HG03457 (cell line): ENCODE results near the gene NOP16.
A peak's percentile ranks its signal among the peaks of the same experiment; 100 is the strongest.

Experiments used
- ATAC-seq: cut with Tn5 transposase; IDR thresholded peaks from one replicate; pipeline ENCODE4 v1.9.1; 2021; ENCODE audit warnings: moderate number of reproducible peaks; ENCODE audit not compliant: unreplicated experiment

NOP16 gene, protein sequence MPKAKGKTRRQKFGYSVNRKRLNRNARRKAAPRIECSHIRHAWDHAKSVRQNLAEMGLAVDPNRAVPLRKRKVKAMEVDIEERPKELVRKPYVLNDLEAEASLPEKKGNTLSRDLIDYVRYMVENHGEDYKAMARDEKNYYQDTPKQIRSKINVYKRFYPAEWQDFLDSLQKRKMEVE

DNA sequence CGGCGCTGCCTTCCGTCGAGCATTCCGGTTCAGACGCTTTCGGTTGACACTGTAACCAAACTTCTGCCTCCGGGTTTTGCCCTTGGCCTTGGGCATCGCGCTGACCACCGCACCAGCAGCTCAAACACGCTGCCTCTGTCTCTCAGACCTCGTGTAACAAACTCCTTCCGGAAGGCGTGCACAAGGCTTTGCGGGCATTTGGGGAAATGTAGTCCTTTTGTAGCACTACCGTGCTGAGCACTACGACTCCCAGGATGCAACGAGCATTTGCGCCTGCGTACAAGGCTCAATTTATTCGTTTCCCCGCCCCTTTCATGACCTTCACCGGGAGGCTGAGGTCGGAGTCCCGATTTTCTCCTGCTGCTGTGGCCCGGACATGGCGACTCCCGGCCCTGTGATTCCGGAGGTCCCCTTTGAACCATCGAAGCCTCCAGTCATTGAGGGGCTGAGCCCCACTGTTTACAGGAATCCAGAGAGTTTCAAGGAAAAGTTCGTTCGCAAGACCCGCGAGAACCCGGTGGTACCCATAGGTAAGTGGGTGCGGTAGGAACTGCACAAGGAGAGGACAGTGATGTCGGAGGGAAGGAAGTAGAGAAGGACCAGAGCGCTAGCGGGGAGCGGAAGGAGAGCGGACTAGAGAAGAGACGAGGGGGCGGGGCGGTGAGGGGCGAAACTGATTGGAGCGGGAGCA is at the start of gene NOP16, which contains the start of gene HIGD2A:
TSS of gene NOP16 (minus strand) at position 155 of the 691 bp plus-strand sequence. CDS start at position 96, 59 bp downstream.
TSS of gene HIGD2A (plus strand) at position 308 of the 691 bp plus-strand sequence. CDS start at position 377, 69 bp downstream.
- ATAC-seq = peak; percentile 70

DNA sequence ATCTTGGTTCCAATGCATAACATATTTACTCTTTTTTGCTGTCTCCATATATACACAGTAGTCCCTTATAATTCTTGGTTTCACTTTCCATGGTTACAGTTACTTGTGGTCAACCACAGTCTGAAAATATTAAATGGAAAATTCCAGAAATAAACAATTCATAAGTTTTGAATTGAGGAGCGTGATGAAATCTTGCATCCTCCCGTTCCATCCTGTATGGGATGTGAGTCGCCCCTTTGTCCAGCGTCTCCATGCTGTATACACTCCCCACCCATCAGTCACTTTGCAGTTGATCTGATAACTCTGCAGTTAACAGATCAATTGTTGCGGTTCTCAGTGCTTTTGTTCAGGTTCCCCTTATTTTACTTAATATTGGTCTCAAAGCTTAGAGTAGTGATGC is 48.3 kb upstream of the NOP16 start:
- no peak for ATAC-seq

DNA sequence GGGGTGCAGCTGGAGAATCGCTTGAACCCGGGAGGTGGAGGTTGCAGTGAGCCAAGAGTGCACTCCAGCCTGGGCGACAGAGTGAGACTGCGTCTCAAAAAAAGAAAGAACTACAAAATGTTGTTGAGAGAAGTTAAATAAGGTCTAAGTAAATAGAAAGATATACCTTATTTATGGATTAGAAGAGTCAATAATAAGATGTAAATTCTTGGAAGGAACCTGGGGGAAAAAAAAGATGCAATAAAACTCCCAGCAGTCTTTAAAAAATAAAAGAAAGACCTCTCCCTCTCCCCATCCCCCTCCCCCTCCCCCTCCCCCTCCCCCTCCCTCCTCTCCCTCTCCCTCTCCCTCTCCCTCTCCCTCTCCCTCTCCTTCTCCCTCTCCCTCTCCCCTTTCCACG is 44.3 kb upstream of the NOP16 start:
- ATAC-seq = no peak

DNA sequence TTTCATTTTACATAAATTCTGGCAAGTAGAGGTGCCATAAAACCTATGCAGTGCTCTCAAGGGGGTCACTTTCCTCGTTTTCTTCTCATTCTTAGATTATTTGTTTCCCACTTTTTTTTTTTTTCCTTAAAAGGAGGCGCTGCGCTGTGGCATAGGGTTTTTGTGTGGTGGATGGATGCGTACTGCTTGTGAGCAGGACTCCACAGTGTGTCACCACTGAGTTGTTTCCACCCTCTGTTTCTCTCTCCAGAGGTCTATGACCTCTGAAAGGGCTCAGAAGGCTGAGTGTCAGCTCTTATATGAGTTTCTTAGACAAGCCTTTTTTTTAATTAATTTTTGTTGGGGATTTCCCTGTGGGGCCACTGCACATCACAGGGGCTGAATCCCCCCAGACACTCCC is 41.6 kb upstream of the NOP16 start:
- no peak for ATAC-seq

DNA sequence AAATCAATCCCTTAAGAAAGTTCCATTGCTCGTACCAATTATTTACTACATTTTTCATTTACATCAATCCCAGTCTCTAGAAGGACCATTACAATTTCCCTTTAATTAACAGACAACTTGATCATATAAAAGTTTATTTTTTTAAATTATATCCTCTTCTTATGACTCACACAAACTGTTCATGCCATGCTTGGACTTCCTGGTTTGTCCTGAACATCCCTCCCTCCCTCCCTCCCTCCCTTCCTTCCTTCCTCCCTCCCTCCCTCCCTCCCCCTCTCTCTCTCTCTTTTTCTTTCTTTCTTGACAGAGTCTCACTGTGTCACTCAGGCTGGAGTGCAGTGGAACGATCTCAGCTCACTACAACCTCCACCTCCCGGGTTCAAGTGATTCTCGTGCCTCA is 39.6 kb upstream of the NOP16 start:
- ATAC-seq = no peak

DNA sequence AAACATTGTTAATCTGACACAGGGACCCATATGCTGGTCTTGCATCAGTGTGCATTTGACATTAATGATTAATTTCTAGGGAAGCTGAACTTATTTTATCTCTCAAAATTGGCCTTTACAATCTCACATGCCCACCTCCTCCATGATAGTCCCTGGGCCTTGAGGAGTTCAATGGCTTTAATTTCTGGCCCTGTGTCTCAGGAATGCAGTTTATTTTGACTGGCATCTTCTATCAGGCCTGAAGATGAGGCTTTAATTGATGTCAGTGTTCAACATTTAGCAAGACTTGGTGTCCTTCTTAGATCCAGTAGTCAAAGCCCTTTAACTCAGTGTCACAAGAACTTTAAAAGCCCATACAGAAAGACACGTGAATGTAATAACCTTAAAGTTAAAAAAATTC is 38.5 kb upstream of the NOP16 start:
- ATAC-seq = no peak

DNA sequence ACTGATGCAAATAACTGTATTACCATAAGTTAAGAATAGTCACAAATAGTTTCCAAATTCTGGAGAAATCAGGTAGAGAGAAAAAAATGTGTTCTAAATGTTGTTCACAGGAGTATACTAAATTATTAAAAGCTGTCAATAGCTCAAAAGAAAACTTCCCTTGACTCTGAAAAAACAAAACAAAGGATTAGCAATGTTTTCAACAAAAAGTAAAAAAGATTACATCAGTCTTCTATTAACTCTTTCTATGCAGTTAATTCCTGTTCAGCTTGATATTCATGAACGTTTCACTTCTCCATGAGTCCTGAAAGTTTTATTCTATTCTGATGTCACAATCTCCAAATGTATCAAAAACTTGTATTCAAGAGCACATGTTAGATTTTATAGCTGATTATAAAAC is 37.4 kb upstream of the NOP16 start:
- no peak for ATAC-seq

DNA sequence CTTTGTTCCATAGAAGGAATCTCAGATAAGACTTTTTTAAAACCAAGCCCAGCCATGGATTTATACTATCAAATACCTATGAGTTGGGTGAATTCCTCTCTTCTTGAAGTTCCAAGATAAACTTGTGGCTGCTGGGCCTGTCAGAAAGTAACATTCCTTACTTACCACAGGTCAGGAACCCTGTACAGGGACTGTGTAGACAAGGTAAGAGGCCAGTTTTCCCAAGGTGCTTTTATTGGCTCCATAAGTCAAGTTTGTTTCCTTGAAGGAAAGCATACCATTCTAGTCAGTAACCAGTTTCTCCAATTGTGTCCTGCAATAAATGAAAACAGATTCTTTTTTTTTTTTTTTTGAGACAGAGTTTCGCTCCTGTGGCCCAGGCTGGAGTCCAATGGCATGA is 36.7 kb upstream of the NOP16 start:
- no peak for ATAC-seq

DNA sequence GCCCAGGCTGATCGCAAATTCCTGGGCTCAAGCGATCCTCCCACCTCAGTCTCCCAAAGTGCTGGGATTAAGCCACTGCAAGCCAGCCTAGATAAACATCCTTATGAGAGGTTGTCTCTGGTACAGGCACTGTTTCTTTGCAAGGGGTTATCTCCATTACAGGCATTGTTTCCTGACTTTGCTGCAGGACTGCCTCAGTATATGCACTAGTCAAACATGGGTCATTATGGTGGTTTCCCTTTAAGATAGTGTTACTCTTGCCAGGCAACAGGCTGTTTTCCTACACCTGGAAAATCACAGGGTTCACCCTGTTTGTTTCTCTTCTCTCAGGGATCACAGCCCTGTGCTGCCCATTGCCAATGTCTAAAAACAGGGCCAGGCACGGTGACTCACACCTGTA is 35.8 kb upstream of the NOP16 start:
- no peak for ATAC-seq

DNA sequence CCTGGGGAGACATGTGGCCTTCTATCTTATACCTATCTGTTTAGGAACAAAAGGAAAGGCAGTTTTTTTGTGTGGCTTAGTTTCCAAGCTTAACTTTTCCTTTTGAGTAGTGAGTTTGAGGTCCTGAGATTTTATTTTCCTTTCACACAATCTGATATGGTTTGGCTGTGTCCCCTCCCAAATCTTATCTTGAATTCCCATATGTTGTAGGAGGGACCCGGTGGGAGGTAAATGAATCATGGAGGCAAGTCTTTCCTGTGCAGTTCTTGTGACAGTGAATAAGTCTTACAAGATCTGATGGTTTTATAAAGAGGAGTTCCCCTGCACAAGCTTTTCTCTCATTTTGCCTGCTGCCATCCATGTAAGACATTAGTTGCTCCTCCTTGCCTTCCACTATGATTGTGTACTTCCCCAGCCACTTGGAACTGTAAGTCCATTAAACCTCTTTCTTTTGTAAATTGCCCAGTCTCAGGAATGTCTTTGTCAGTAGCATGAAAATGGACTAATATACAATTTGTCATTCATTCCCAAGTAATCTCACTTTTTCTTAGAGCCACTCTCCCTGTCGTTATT is 32.7 kb upstream of the NOP16 start:
- no peak for ATAC-seq

DNA sequence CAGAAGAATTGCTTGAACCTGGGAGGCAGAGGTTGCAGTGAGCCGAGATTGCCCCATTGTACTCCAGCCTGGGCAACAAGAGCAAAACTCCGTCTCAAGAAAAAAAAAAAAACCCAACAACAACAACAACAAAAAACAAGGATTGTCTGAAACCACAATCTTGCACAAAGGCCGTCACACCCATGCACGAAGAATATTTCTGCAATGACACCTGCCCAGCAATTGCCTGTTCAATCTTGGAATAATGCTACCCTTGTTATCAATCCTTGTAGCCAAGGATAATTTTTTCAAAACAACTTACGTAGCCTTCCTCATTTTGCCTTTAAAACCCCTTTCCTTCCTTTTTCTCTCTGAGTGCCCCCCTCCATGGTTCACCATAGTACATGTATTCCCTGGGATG is 31.7 kb upstream of the NOP16 start:
- ATAC-seq = no peak

DNA sequence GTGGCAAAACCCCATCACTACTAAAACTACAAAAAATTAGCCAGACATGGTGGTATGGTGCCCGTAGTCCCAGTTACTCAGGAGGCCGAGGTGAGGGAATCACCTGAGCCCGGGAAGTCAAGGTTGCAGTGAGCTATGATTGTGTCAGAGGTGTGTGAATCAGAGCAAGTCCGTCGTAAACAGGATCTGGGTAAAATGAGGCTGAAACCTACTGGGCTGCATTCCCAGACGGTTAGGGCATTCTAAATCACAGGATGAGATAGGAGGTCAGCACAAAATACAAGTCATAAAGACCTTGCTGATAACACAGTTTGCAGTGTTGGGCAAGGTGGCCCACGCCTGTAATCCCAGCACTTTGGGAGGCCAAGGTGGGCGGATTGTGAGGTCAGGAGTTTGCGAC is 29.9 kb upstream of the NOP16 start:
- no peak for ATAC-seq

DNA sequence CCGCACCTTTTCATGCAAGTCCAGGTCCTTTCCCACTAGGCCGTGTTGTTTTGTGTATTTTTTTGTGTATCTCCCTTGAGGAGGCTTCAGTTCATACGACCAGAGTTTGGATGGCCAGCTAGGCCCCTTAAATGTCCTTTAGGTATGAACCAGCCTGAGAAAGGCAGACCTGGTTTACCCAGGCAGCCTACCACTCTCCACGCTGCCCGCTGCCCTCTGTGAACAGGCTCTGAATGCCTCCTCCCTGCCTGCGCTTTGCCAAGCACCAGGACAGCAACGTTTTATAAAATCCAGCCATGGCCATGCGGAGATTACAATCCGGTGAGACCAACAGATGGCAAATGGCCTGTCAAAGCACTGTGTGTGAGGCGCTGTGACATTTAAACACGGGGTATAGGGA is 28.6 kb upstream of the NOP16 start:
- no peak for ATAC-seq

DNA sequence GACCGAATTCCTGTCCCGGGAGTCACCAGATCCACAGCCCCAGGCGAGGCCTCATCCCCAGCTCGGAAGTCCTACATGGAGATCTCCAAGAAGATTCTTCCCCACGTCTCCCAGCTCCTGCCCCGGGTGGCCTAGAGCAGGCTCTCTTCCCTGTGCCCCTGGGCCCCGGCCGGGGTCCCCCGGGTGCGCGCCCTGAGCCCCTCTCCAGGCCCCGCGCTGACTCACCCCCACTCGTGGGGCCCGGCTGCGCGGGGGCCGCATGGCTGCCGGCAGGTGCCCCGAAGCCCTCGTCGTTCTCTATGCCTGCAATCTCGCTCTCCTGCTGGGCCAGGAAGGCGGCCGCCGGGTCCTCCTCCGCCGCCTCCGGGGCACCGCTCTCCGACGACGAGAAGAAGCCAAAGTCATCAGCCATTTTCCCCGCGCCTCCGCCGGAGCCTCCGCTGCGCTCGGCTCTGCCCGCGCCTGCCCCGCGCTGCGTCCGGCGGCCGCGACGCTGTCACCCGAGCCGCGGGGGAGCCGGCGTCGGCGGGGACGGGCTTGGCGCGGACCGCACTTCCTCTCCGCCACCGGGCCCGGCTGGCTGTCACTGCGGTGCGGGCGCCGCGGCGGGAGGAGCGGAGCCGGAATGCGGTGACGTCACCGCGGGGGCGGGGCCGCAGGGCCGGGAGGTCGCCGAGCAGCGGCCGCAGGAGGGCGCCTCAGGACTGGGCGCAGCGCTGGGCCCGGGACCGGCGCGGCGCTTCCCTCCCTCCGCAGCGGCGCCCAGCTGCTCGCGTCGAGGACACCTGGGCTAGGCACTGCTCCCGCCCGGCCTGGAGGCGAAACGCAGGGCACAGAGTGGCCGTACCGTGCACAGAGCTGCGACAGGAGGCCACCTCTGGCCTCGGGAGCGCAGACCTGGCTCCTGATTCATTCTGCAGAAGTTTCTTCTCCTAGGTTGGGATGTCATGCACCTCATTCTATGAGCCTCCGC is 27.8 kb upstream of the NOP16 start, which contains the start of gene CLTB:
TSS of gene CLTB (minus strand) at position 588 of the 973 bp plus-strand sequence. CDS start at position 412, 176 bp downstream.
- peak; percentile 93 for ATAC-seq

DNA sequence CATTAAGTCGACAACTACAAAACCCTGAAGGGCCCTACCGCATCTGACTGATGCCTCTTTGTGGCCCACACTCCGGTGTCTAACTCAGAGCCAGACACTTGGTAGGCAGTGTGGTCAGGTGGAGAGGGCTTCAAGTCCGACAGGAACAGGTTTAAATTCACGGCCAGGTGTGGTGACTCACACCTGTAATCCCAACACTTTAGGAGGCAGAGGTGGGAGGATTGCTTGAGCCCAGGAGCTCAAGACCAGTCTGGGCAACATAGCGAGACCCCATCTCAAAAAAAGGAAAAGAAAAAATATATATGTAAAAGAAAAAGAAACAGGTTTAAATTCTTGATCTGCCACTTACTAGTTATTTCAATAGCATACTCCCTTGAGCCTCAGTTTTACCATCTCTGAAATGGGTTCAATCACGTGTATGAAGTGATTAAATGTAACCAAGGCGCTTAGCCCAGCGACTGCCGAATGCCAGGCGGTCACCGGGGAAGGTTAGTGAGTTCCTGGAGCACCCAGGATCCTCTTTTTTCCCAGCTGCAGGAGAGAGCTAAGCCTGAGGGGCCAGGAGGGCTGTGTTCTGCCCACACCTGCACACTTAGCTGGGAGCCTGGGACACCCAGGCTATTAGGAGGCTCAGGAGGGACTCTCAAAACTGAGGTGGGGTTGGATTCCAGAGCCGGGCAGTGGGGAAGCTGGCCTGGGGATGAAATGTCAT is 27.0 kb upstream of the NOP16 start:
- no peak for ATAC-seq

DNA sequence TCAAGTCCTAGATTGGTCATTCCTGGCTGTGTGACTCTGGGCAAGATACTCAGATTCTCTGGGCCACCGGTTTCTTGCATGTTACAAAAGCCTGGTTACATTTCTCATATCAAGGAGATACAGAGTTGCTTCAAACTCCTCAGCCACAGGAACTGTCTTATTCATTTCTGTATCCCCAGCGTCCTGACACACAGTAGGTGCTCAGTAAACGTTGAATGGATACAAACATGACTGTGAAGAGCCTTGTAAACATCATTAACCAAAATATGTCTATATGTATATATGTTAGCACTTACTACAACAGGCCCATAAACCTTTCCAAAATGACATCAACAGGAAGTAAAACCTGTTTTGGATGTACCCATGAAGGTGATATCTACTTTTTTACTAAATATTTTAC is 26.3 kb upstream of the NOP16 start:
- ATAC-seq = no peak

DNA sequence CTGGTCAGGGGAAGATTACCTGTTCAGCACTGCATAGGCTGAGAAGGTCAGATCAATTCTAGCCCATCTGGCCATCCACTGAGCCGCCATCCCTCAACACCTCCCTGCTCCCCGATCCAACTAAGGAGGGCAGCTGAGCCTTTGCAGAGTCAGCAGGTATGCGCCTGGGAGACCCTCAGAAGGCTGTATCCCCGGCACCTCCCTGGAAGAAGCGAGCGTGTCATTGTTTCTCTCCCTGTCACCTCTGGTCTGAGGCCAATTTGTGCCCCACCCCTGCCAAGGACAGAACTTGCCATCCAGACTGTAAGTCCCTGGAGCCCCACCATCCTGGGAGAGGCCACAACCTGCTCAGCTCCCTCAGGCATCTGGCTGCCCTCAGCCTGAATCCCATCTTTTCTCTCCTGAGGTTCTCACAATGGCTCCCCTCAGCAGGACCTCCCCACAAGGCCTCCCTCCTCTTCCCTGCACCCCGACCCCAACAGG is 25.4 kb upstream of the NOP16 start:
- ATAC-seq = no peak

DNA sequence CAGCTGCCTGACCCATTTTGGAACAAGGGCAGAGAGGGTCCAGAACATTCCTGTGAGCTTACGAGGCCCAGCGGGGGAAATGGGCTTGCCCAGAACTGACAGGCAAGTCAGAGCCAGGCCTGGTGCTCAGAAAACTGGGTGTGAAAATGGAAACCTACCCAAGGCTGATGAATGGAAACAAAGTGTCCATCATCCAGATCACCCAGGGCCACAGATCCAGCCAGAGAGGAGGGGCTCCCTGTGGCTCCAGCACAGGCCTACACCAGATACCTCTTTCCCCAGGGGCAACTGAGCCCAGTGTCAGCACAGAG is 24.8 kb upstream of the NOP16 start:
- no peak for ATAC-seq

DNA sequence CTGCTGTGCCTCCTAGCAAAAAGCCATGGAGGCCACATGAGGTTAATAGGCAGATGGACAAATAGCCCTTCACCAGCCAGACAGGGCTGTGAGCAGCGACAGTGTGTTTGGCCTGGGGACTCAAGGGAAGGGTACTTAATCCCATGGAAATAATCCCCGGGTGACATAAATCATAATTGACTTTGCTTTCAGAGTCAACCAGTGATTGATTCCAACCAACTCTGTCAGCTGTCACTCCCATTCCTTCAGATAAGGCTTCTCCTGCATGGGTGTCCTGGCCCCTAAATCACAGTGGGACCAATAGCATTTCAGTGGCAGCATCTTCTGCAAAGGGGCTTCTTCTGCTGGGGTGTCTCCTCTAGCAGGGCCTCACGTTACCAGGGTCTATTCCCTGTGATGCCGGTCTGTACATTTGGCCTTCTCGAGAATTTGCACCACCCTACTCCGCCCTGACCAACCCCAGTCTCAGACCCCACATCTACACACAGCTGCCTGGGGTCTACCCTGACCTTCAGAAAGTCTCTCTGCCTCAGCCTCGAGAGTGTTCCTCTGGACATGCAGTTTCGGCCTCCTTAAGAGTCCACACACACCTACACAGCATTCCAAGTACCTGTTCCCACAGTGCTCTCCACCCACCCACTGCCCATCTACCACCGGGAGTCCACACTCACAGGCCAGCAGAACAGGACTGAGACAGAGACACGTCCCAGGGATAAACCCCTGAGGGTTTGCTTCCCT is 24.3 kb upstream of the NOP16 start:
- no peak for ATAC-seq
